ENCODE measurements around the gene PCDHGA11.
"Not testable (repeated sequence)": the region's sequence is repeated elsewhere in the genome, so short reads cannot be mapped to it uniquely, and the experiment has no call there.

Gene PCDHGA11

GRCh38 chr5:141431286-141431685 is 10.4 kb downstream of the PCDHGA11 start:
- DNase-seq (ENCODE audit: low spot score): no peak

GRCh38 chr5:141432308-141432707 is 11.5 kb downstream of the PCDHGA11 start:
- DNase-seq (ENCODE audit: low spot score): not testable (repeated sequence)

GRCh38 chr5:141432726-141433125 is 11.9 kb downstream of the PCDHGA11 start:
- not testable (repeated sequence) for DNase-seq (ENCODE audit: low spot score)

GRCh38 chr5:141434006-141434405 is 13.2 kb downstream of the PCDHGA11 start:
- DNase-seq (ENCODE audit: low spot score): no peak

- DNase-seq (ENCODE audit: low spot score): no peak
Measured at GRCh38 chr5:141437221-141437620, 16.4 kb downstream of the PCDHGA11 start.

- DNase-seq (ENCODE audit: low spot score): no peak
Measured at GRCh38 chr5:141439411-141440141, 18.7 kb downstream of the PCDHGA11 start.

GRCh38 chr5:141440341-141440740 is 19.5 kb downstream of the PCDHGA11 start:
- no peak for DNase-seq (ENCODE audit: low spot score)

- no peak for DNase-seq (ENCODE audit: low spot score)
Measured at GRCh38 chr5:141441571-141442170, 20.8 kb downstream of the PCDHGA11 start.

- DNase-seq (ENCODE audit: low spot score): no peak
Measured at GRCh38 chr5:141465351-141465750, 44.5 kb downstream of the PCDHGA11 start.

Measured in LoVo (cell line).